Upper lobe of right lung (tissue), 1 donor: Measurements from ENCODE around the gene MAJIN. TPM values are rescaled to one million over a fixed set of nuclear protein-coding genes. Genes with fewer than 3 reads are reported as not detected.

Source experiments
- ATAC-seq: fragments of 200-7000 bp; cut with Tn5 transposase; one replicate; pipeline ENCODE4 v1.9.1; 2020; ENCODE audit warnings: mild to moderate bottlenecking, moderate library complexity
- DNase-seq: peaks from one replicate; pipeline ENCODE4 v3.0.0-alpha.2; 2020
- H3K27ac ChIP-seq: fragments of 200-600 bp; one replicate; pipeline ENCODE4 v1.8.0; 2022
- H3K27me3 ChIP-seq: fragments of 200-600 bp; one replicate; pipeline ENCODE4 v1.8.0; 2022; ENCODE audit warnings: mild to moderate bottlenecking
- H3K36me3 ChIP-seq: fragments of 200-600 bp; one replicate; pipeline ENCODE4 v1.8.0; 2022
- H3K4me1 ChIP-seq: fragments of 200-600 bp; one replicate; pipeline ENCODE4 v1.8.0; 2022
- H3K4me3 ChIP-seq: fragments of 200-600 bp; one replicate; pipeline ENCODE4 v1.8.0; 2022; ENCODE audit warnings: mild to moderate bottlenecking
- H3K9me3 ChIP-seq: fragments of 200-600 bp; one replicate; pipeline ENCODE4 v1.8.0; 2022
- CTCF ChIP-seq: fragments of 200-600 bp; IDR thresholded peaks from one replicate; pipeline ENCODE4 v1.8.0; 2022; ENCODE audit warnings: antibody characterized with exemption
- intact Hi-C: fragments of 100-400 bp; cut with DNase I; formaldehyde crosslinking; loops from one replicate; pipeline ENCODE4 v1.11.0; 2022
- total RNA-seq: library from RNA; stranded (reverse); fragmentation: NEBNext Ultra II Directional; extraction: Animal tissue kit (Norgen Biotek cat#: 25700); gene quantifications from one replicate; pipeline ENCODE4 v1.2.1, GENCODE V29; 2021
- donor health status: DM: no; HTN: yes; CAD: no; lungs with severe emphysema.

The MAJIN gene
- total RNA-seq, 1 donor from 2014 or later, result not detected

GRCh38 chr11:64998141-64998540 is 26.2 kb upstream of the MAJIN start:
- H3K36me3 ChIP-seq, result no peaks in the 10 kb centered on the region
- ATAC-seq (no peak), DNase-seq (no peak)
- H3K4me1 ChIP-seq, result peaks cover 21% of the 10 kb centered on the region
- H3K9me3 ChIP-seq, result no peaks in the 10 kb centered on the region
- no peak overlapping the region for H3K27ac ChIP-seq
- no peak for TF ChIP-seq CTCF
- H3K27me3 ChIP-seq, result no peaks in the 10 kb centered on the region
- no peak overlapping the region for H3K4me3 ChIP-seq
- intact Hi-C loops, result loop anchor here (10.0 kb wide), 1 partner anchor 73 kb away; the partner anchor contains the start of gene PPP2R5B

- Histone ChIP-seq H3K36me3 (no peaks in the 10 kb centered on the region), H3K4me3 (peak within 1 kb of the TSS; percentile 69), H3K4me1 (peaks cover 21% of the 10 kb centered on the region), H3K27ac (peak within 1 kb of the TSS; percentile 71), H3K27me3 (no peaks in the 10 kb centered on the region), H3K9me3 (no peaks in the 10 kb centered on the region)
- ATAC-seq (peak; percentile 98), DNase-seq (peak; percentile 90)
- peak; percentile 60 for TF ChIP-seq CTCF
- intact Hi-C loops, result loop anchor here (10.0 kb wide), 1 partner anchor 72 kb away; the partner anchor contains the start of gene PPP2R5B
Observed at GRCh38 chr11:64996710-64997380, 24.9 kb upstream of the MAJIN start, which contains the start of gene BATF2. BATF2 (minus strand) TSS chr11:64996971; CDS start chr11:64996914, 57 bp downstream.

- Histone ChIP-seq H3K4me1 (peaks cover 21% of the 10 kb centered on the region), H3K4me3 (peak overlapping the region; percentile 69), H3K27ac (peak overlapping the region; percentile 71), H3K36me3 (no peaks in the 10 kb centered on the region), H3K9me3 (no peaks in the 10 kb centered on the region), H3K27me3 (no peaks in the 10 kb centered on the region)
- intact Hi-C loops, result loop anchor here (10.0 kb wide), 1 partner anchor 72 kb away; the partner anchor contains the start of gene PPP2R5B
- TF ChIP-seq CTCF, result no peak
- DNase-seq (no peak), ATAC-seq (peak; percentile 8)
Observed at GRCh38 chr11:64996327-64996709, 24.4 kb upstream of the MAJIN start.

GRCh38 chr11:64994318-64994717 is 22.4 kb upstream of the MAJIN start:
- peaks cover 34% of the 10 kb centered on the region for H3K4me1 ChIP-seq
- no peaks in the 10 kb centered on the region for H3K27me3 ChIP-seq
- intact Hi-C loops, result loop anchor here (10.0 kb wide), 1 partner anchor 70 kb away; the partner anchor contains the start of gene PPP2R5B
- H3K27ac ChIP-seq, result no peak overlapping the region
- ATAC-seq (no peak), DNase-seq (no peak)
- no peaks in the 10 kb centered on the region for H3K9me3 ChIP-seq
- H3K36me3 ChIP-seq, result no peaks in the 10 kb centered on the region
- no peak overlapping the region for H3K4me3 ChIP-seq
- TF ChIP-seq CTCF, result no peak

- peak overlapping the region; percentile 26 for H3K4me3 ChIP-seq
- ATAC-seq (peak; percentile 83), DNase-seq (no peak)
Observed at GRCh38 chr11:64990222-64990923, 18.5 kb upstream of the MAJIN start.

More at GRCh38 chr11:64990222-64990923, 18.5 kb upstream of the MAJIN start:
- no peak for TF ChIP-seq CTCF
- Histone ChIP-seq H3K27ac (peak overlapping the region; percentile 68), H3K9me3 (no peaks in the 10 kb centered on the region), H3K36me3 (no peaks in the 10 kb centered on the region), H3K27me3 (no peaks in the 10 kb centered on the region), H3K4me1 (peaks cover 14% of the 10 kb centered on the region)
- intact Hi-C loops, result loop anchor here (10.0 kb wide), 1 partner anchor 66 kb away; the partner anchor contains the start of gene PPP2R5B
